ENCODE measurements around the gene A2M. TPM values are rescaled to one million over a fixed set of nuclear protein-coding genes. Genes with fewer than 3 reads are reported as not detected.

Gene A2M
- total and polyA plus RNA-seq, 2 donors (not counting 3 experiments of a cell fraction or from before 2014, with no cell fraction given): 11.5 to 16.9 TPM

- Histone ChIP-seq H4K20me1 (replicated peaks; ENCODE audit: control insufficient read depth, extremely low read depth, insufficient read depth, low read length) (no peaks in the 10 kb centered on the region), H3K4me3 (replicated peaks in 1 of 3; ENCODE audit: insufficient read depth in 1 of 3, low read depth in 1 of 3, low read length in 3 of 3) (no peak overlapping the region), H3K79me2 (ENCODE audit: control insufficient read depth, insufficient read depth, low read length) (no peaks in the 10 kb centered on the region), H3K36me3 (ENCODE audit: control insufficient read depth in 2 of 2, extremely low read depth in 1 of 2, insufficient read depth in 2 of 2, low read length in 2 of 2) (no peaks in the 10 kb centered on the region), H3K27ac (ENCODE audit: insufficient read depth, low read depth, low read length) (no peak overlapping the region), H3K4me2 (ENCODE audit: insufficient read depth, low read length) (no peak overlapping the region), H2AFZ (ENCODE audit: low read depth, low read length) (no peak overlapping the region), H3K9me3 (replicated peaks; ENCODE audit: control insufficient read depth, insufficient read depth, low read length) (no peaks in the 10 kb centered on the region), H3K9ac (replicated peaks; ENCODE audit: extremely low read depth, insufficient read depth, low read length) (no peak overlapping the region), H3K9me1 (replicated peaks; ENCODE audit: control insufficient read depth, extremely low read depth, insufficient read depth, low read length) (peaks cover 2% of the 10 kb centered on the region), H3K4me1 (ENCODE audit: control insufficient read depth, extremely low read depth, insufficient read depth, low read length) (no peaks in the 10 kb centered on the region), H3K27me3 (ENCODE audit: control insufficient read depth in 2 of 2, insufficient read depth in 2 of 2, low read length in 2 of 2) (peaks cover 0 to 6% of the 10 kb centered on the region in 2 experiments)
- DNase-seq (ENCODE audit: low read depth, low spot score): no peak
- dilution Hi-C loops (cut with MboI; ENCODE audit: extremely low pct_ligation_motif_present, low sequenced_read_pairs) (no loop called here), intact Hi-C loops (cut with micrococcal nuclease) (no loop called here)
- ChIA-PET POLR2A (no interaction called here), CTCF (no interaction called here)
- no peak for TF ChIP-seq JUN (IDR thresholded peaks at IDR 0.05; ENCODE audit: borderline replicate concordance, insufficient read depth, insufficient read length, low read depth)
- TF ChIP-seq MYC (IDR thresholded peaks at IDR 0.05; ENCODE audit: low read depth, low read length): no peak
- no peak for TF ChIP-seq EZH2 (IDR thresholded peaks at IDR 0.05; ENCODE audit: borderline replicate concordance, low read depth, low read length, severe bottlenecking)
- TF ChIP-seq FOS (IDR thresholded peaks at IDR 0.05; ENCODE audit: borderline replicate concordance, insufficient read depth, low read length): no peak
- TF ChIP-seq CTCF (IDR thresholded peaks at IDR 0.05; ENCODE audit: extremely low read depth in 1 of 2, insufficient read depth in 1 of 2, low read depth in 1 of 2, low read length in 2 of 2): no peak
- TF ChIP-seq GATA2 (IDR thresholded peaks at IDR 0.05; ENCODE audit: insufficient read depth, insufficient read length, low read depth, low read length): no peak
- no peak for TF ChIP-seq MAX (IDR thresholded peaks at IDR 0.05; ENCODE audit: insufficient read depth, insufficient read length)
- no peak for TF ChIP-seq POLR2AphosphoS5 (IDR thresholded peaks at IDR 0.05; ENCODE audit: insufficient read depth, low read depth, low read length)
- no peak for TF ChIP-seq POLR2A (IDR thresholded peaks at IDR 0.05; ENCODE audit: low read depth, low read length)
- no TSS peak for BruUV-seq (replicated peaks)
- FAIRE-seq: no peak
Observed at GRCh38 chr12:9077152-9078031, 38.3 kb downstream of the A2M start.
